Esophagus muscularis mucosa (tissue), 4 donors: ENCODE results near the gene PCBD1. TPM values are rescaled to one million over a fixed set of nuclear protein-coding genes. Genes with fewer than 3 reads are reported as not detected.
"Not testable (repeated sequence)": the region's sequence is repeated elsewhere in the genome, so short reads cannot be mapped to it uniquely, and the experiment has no call there.

Experiments
- DNase-seq: peaks from one replicate; pipeline ENCODE4 v3.0.0-alpha.2; 2017; ENCODE audit errors: extremely low spot score
- H3K27ac ChIP-seq, 4 donors: fragments of 200-600 bp; sonication (generic); replicated peaks in 1 of 4; 1 replicate in 3 of 4; 2 replicates in 1 of 4; pipeline ENCODE4 v1.5.1; 2016 to 2019; ENCODE audit warnings: mild to moderate bottlenecking in 1 of 4
- H3K27me3 ChIP-seq, 4 donors: fragments of 200-600 bp; sonication (generic); one replicate each; pipeline versions ENCODE4 v1.5.1 to v1.6.0; 2016 to 2019
- H3K36me3 ChIP-seq, 4 donors: fragments of 200-600 bp; sonication (generic); one replicate each; pipeline ENCODE4 v1.5.1; 2016 to 2019
- H3K4me1 ChIP-seq, 4 donors: fragments of 200-600 bp; sonication (generic); one replicate each; pipeline ENCODE4 v1.5.1; 2016 to 2019
- H3K4me3 ChIP-seq, 4 donors: fragments of 200-600 bp; sonication (generic); 1 replicate in 2 of 4; 2 replicates in 2 of 4; pipeline ENCODE4 v1.5.1; 2016 to 2019; ENCODE audit warnings: mild to moderate bottlenecking in 4 of 4, moderate library complexity in 1 of 4
- H3K9me3 ChIP-seq, 4 donors: fragments of 200-600 bp; sonication (generic); 1 replicate in 3 of 4; 2 replicates in 1 of 4; pipeline ENCODE4 v1.5.1; 2016 to 2019
- EP300 ChIP-seq: sonication (generic); formaldehyde crosslinking; IDR thresholded peaks from one replicate; pipeline ENCODE4 v1.6.1; 2017; ENCODE audit warnings: antibody characterized with exemption
- POLR2A ChIP-seq: fragments of 450-650 bp; IDR thresholded peaks from one replicate; pipeline ENCODE4 v1.6.1; 2017; ENCODE audit warnings: antibody characterized with exemption, moderate library complexity, mild to moderate bottlenecking, low read depth
- POLR2AphosphoS5 ChIP-seq, 2 donors: sonication (generic); formaldehyde crosslinking; IDR thresholded peaks; one replicate each; pipeline ENCODE4 v1.6.1; 2017; ENCODE audit warnings: antibody characterized with exemption in 2 of 2
- WGBS: methylation state at CpG from one replicate; pipeline ENCODE4 v1.1.5; 2018; 5-methylcytosine and 5-hydroxymethylcytosine counted together
- intact Hi-C: fragments of 100-400 bp; cut with DNase I; formaldehyde crosslinking; loops from one replicate; pipeline ENCODE4 v1.15.1; 2023
- total RNA-seq, 4 donors: library from RNA; depleted of rRNA; stranded (reverse); fragments of >200 nt; gene quantifications; one replicate each; pipeline versions ENCODE4 v1.1.0 to v1.2.1, GENCODE V29; 2016
- TF ChIP-seq, protein P1 (sequence below), 3 experiments: fragments of 200-600 bp in 2 of 3; fragments of 450-650 bp in 1 of 3; sonication (generic) in 2 of 3; IDR thresholded peaks; one replicate each; pipeline ENCODE4 v1.5.1; 2017 to 2019; ENCODE audit warnings: antibody characterized with exemption in 3 of 3, mild to moderate bottlenecking in 2 of 3, moderate library complexity in 1 of 3

Gene PCBD1
- total RNA-seq, 4 donors from 2014 or later = 56.1 to 112 (median 80.8) TPM

- Histone ChIP-seq H3K27me3 (no peaks in the 10 kb centered on the region), H3K4me1 (no peaks in the 10 kb centered on the region), H3K27ac (no peak overlapping the region), H3K9me3 (no peaks in the 10 kb centered on the region), H3K36me3 (peaks cover 7 to 79% (median 38%) of the 10 kb centered on the region in 4 donors), H3K4me3 (no peak overlapping the region)
- no peak for TF ChIP-seq POLR2A
- no peak for TF ChIP-seq POLR2AphosphoS5 (IDR thresholded peaks at IDR 0.05)
- intact Hi-C loops = no loop called here
- no peak for DNase-seq
- 92% methylated on average over 1 of the region's 1 CpG for WGBS
These were observed 23.4 kb downstream of the PCBD1 start for GRCh38 chr10:70864935-70865334.

GRCh38 chr10:70863470-70864160, 24.8 kb downstream of the PCBD1 start:
- DNase-seq = no peak
- Histone ChIP-seq H3K4me1 (peaks cover 0 to 4% (median 0%) of the 10 kb centered on the region in 4 donors), H3K36me3 (peaks cover 11 to 80% (median 37%) of the 10 kb centered on the region in 4 donors), H3K27me3 (no peaks in the 10 kb centered on the region), H3K27ac (no peak overlapping the region), H3K9me3 (no peaks in the 10 kb centered on the region), H3K4me3 (no peak overlapping the region)
- TF ChIP-seq POLR2A (no peak), EP300 (no peak), POLR2AphosphoS5 (IDR thresholded peaks at IDR 0.05) (no peak)
- TF ChIP-seq, protein P1, sequence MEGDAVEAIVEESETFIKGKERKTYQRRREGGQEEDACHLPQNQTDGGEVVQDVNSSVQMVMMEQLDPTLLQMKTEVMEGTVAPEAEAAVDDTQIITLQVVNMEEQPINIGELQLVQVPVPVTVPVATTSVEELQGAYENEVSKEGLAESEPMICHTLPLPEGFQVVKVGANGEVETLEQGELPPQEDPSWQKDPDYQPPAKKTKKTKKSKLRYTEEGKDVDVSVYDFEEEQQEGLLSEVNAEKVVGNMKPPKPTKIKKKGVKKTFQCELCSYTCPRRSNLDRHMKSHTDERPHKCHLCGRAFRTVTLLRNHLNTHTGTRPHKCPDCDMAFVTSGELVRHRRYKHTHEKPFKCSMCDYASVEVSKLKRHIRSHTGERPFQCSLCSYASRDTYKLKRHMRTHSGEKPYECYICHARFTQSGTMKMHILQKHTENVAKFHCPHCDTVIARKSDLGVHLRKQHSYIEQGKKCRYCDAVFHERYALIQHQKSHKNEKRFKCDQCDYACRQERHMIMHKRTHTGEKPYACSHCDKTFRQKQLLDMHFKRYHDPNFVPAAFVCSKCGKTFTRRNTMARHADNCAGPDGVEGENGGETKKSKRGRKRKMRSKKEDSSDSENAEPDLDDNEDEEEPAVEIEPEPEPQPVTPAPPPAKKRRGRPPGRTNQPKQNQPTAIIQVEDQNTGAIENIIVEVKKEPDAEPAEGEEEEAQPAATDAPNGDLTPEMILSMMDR (IDR thresholded peaks at IDR 0.05) = no peak
- intact Hi-C loops = no loop called here

- H3K4me1 ChIP-seq, H3K27ac ChIP-seq, H3K27me3 ChIP-seq, H3K9me3 ChIP-seq, intact Hi-C loops, H3K4me3 ChIP-seq, DNase-seq: not testable (repeated sequence)
- peaks cover 24 to 90% (median 46%) of the 10 kb centered on the region in 4 donors for H3K36me3 ChIP-seq
- WGBS = 95% methylated on average over 24 of the region's 42 CpGs
These were observed 26.7 kb downstream of the PCBD1 start for GRCh38 chr10:70861495-70862197.

- intact Hi-C loops = no loop called here
- no peak overlapping the region for H3K27ac ChIP-seq
- H3K4me3 ChIP-seq = no peak overlapping the region
- TF ChIP-seq, protein P1 (IDR thresholded peaks at IDR 0.05) = no peak
- TF ChIP-seq POLR2AphosphoS5 (IDR thresholded peaks at IDR 0.05) = no peak
- TF ChIP-seq EP300 = no peak
- no peak for TF ChIP-seq POLR2A
- H3K9me3 ChIP-seq = no peaks in the 10 kb centered on the region
- DNase-seq = no peak
- peaks cover 26 to 96% (median 60%) of the 10 kb centered on the region in 4 donors for H3K36me3 ChIP-seq
- peaks cover 0 to 5% (median 0%) of the 10 kb centered on the region in 4 donors for H3K4me1 ChIP-seq
- WGBS = 88% methylated on average over 5 of the region's 5 CpGs
- no peaks in the 10 kb centered on the region for H3K27me3 ChIP-seq
These were observed 29.6 kb downstream of the PCBD1 start for GRCh38 chr10:70858759-70859158.

- DNase-seq = no peak
- TF ChIP-seq EP300 = no peak
- TF ChIP-seq, protein P1 (IDR thresholded peaks at IDR 0.05) = no peak
- no peak for TF ChIP-seq POLR2A
- no peak for TF ChIP-seq POLR2AphosphoS5 (IDR thresholded peaks at IDR 0.05)
- H3K36me3 ChIP-seq = peaks cover 32 to 96% (median 62%) of the 10 kb centered on the region in 4 donors
- H3K9me3 ChIP-seq = no peaks in the 10 kb centered on the region
- intact Hi-C loops = no loop called here
- H3K4me3 ChIP-seq = no peak overlapping the region
- H3K27ac ChIP-seq = no peak overlapping the region
- no peaks in the 10 kb centered on the region for H3K27me3 ChIP-seq
- WGBS = 75% methylated on average over 2 of the region's 2 CpGs
- peaks cover 0 to 9% (median 0%) of the 10 kb centered on the region in 4 donors for H3K4me1 ChIP-seq
These were observed 31.9 kb downstream of the PCBD1 start for GRCh38 chr10:70856454-70856853.
